Hindlimb muscle (tissue), 1 donor: ENCODE results near the gene ATXN1L. TPM values are rescaled to one million over a fixed set of nuclear protein-coding genes. Genes with fewer than 3 reads are reported as not detected.
A peak's percentile ranks its signal among the peaks of the same experiment; 100 is the strongest.
"Not testable (repeated sequence)": the region's sequence is repeated elsewhere in the genome, so short reads cannot be mapped to it uniquely, and the experiment has no call there.

Source experiments
- DNase-seq: peaks from one replicate; pipeline ENCODE4 v3.0.0-alpha.2; 2013
- polyA plus RNA-seq: library from polyadenylated mRNA; unstranded; fragments of 120-200 nt; gene quantifications from one replicate; pipeline ENCODE4 v1.2.1, GENCODE V29; 2013; ENCODE audit not compliant: insufficient read length

ATXN1L gene
- polyA plus RNA-seq: 17.8 TPM

GRCh38 chr16:71845639-71846430 lies at the start of gene ATXN1L:
Gene ATXN1L (plus strand): TSS chr16:71845976. CDS start chr16:71849741, 3,765 bp downstream.
- DNase-seq: peak; percentile 93

GRCh38 chr16:71796501-71797097 lies 49.2 kb upstream of the ATXN1L start:
- no peak for DNase-seq

GRCh38 chr16:71803305-71803690 lies 42.5 kb upstream of the ATXN1L start:
- no peak for DNase-seq

- no peak for DNase-seq
These were observed 37.7 kb upstream of the ATXN1L start for GRCh38 chr16:71807905-71808592.

- DNase-seq: peak; percentile 95
These were observed 37.0 kb upstream of the ATXN1L start, which contains the start of gene AP1G1 for GRCh38 chr16:71808593-71809459. Gene AP1G1 (minus strand): TSS chr16:71808834. CDS start chr16:71789479, 19,355 bp downstream.

GRCh38 chr16:71810155-71810530 lies 35.6 kb upstream of the ATXN1L start:
- not testable (repeated sequence) for DNase-seq

GRCh38 chr16:71811261-71811803 lies 34.4 kb upstream of the ATXN1L start:
- no peak for DNase-seq

- not testable (repeated sequence) for DNase-seq
These were observed 28.6 kb upstream of the ATXN1L start for GRCh38 chr16:71817155-71817500.

- no peak for DNase-seq
These were observed 19.2 kb upstream of the ATXN1L start for GRCh38 chr16:71826533-71827017.

- no peak for DNase-seq
These were observed 15.4 kb upstream of the ATXN1L start for GRCh38 chr16:71830359-71830758.

GRCh38 chr16:71831698-71832097 lies 14.1 kb upstream of the ATXN1L start:
- not testable (repeated sequence) for DNase-seq

GRCh38 chr16:71832112-71832511 lies 13.7 kb upstream of the ATXN1L start:
- DNase-seq: not testable (repeated sequence)

- no peak for DNase-seq
These were observed 11.5 kb upstream of the ATXN1L start for GRCh38 chr16:71834291-71834690.

- DNase-seq: no peak
These were observed 8.6 kb upstream of the ATXN1L start for GRCh38 chr16:71837150-71837549.

GRCh38 chr16:71840052-71840451 lies 5.7 kb upstream of the ATXN1L start:
- DNase-seq: no peak

- DNase-seq: no peak
These were observed 2.2 kb upstream of the ATXN1L start for GRCh38 chr16:71843572-71843971.

- no peak for DNase-seq
These were observed 655 bp downstream of the ATXN1L start for GRCh38 chr16:71846431-71846830.

- DNase-seq: no peak
These were observed 1.3 kb downstream of the ATXN1L start for GRCh38 chr16:71847096-71847495.

GRCh38 chr16:71848622-71849021 lies 2.8 kb downstream of the ATXN1L start:
- no peak for DNase-seq

GRCh38 chr16:71851746-71852145 lies 6.0 kb downstream of the ATXN1L start:
- DNase-seq: no peak

GRCh38 chr16:71852158-71852557 lies 6.4 kb downstream of the ATXN1L start:
- no peak for DNase-seq

GRCh38 chr16:71852561-71852960 lies 6.8 kb downstream of the ATXN1L start:
- no peak for DNase-seq
